Sigmoid colon (tissue), 4 donors: Measurements from ENCODE around the gene CEP128.

Experiments used
- POLR2A ChIP-seq, 2 donors: fragments of 450-650 bp; IDR thresholded peaks; one replicate each; pipeline ENCODE4 v1.6.1; 2016; ENCODE audit warnings: antibody characterized with exemption in 2 of 2, mild to moderate bottlenecking in 2 of 2, moderate library complexity in 2 of 2
- POLR2AphosphoS5 ChIP-seq, 4 donors: sonication (generic); formaldehyde crosslinking; IDR thresholded peaks; one replicate each; pipeline ENCODE4 v1.6.1; 2017; ENCODE audit warnings: antibody characterized with exemption in 4 of 4
- TF ChIP-seq, protein P1 (sequence below), 4 experiments: fragments of 450-650 bp in 3 of 4; fragments of 200-600 bp in 1 of 4; IDR thresholded peaks; one replicate each; pipeline ENCODE4 v1.5.1; 2016 to 2019; ENCODE audit warnings: antibody characterized with exemption in 4 of 4, mild to moderate bottlenecking in 3 of 4, moderate library complexity in 2 of 4

GRCh38 chr14:80850197-80850814, 91.2 kb downstream of the CEP128 start:
- TF ChIP-seq, protein P1, sequence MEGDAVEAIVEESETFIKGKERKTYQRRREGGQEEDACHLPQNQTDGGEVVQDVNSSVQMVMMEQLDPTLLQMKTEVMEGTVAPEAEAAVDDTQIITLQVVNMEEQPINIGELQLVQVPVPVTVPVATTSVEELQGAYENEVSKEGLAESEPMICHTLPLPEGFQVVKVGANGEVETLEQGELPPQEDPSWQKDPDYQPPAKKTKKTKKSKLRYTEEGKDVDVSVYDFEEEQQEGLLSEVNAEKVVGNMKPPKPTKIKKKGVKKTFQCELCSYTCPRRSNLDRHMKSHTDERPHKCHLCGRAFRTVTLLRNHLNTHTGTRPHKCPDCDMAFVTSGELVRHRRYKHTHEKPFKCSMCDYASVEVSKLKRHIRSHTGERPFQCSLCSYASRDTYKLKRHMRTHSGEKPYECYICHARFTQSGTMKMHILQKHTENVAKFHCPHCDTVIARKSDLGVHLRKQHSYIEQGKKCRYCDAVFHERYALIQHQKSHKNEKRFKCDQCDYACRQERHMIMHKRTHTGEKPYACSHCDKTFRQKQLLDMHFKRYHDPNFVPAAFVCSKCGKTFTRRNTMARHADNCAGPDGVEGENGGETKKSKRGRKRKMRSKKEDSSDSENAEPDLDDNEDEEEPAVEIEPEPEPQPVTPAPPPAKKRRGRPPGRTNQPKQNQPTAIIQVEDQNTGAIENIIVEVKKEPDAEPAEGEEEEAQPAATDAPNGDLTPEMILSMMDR (IDR thresholded peaks at IDR 0.05) = peak in 2 of 4 experiments; percentile 43 to 47
- TF ChIP-seq POLR2AphosphoS5 (IDR thresholded peaks at IDR 0.05) (no peak), POLR2A (IDR thresholded peaks at IDR 0.05) (no peak)
